GM12874 (cell line): ENCODE results near the gene ETFRF1.

Experiments used
- TF ChIP-seq, protein P1 (sequence below): IDR thresholded peaks from 2 replicates; pipeline ENCODE4 v1.5.1; 2011; ENCODE audit warnings: low read depth, mild to moderate bottlenecking, control low read depth, low read length, moderate library complexity; ENCODE audit not compliant: insufficient read depth

ETFRF1 gene

DNA sequence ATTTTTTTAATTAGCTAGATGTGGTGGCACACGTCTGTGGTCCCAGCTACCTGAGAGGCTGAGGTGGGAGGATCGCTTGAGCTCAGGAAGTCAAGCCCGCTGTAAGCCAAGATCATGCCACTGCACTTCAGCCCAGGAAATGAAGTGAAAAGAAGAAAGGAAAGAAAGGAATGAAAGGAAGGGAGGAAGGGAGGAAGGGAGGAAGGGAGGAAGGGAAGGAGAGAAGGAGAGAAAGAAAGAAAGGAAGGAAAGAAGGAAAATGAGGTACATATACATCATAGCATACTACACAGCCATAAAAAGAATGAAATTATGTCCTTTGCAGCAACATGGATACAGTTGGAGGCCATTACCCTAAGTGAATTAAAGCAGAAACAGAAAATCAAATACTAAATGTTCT is 12.3 kb upstream of the ETFRF1 start:
- TF ChIP-seq, protein P1, sequence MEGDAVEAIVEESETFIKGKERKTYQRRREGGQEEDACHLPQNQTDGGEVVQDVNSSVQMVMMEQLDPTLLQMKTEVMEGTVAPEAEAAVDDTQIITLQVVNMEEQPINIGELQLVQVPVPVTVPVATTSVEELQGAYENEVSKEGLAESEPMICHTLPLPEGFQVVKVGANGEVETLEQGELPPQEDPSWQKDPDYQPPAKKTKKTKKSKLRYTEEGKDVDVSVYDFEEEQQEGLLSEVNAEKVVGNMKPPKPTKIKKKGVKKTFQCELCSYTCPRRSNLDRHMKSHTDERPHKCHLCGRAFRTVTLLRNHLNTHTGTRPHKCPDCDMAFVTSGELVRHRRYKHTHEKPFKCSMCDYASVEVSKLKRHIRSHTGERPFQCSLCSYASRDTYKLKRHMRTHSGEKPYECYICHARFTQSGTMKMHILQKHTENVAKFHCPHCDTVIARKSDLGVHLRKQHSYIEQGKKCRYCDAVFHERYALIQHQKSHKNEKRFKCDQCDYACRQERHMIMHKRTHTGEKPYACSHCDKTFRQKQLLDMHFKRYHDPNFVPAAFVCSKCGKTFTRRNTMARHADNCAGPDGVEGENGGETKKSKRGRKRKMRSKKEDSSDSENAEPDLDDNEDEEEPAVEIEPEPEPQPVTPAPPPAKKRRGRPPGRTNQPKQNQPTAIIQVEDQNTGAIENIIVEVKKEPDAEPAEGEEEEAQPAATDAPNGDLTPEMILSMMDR, result no peak

DNA sequence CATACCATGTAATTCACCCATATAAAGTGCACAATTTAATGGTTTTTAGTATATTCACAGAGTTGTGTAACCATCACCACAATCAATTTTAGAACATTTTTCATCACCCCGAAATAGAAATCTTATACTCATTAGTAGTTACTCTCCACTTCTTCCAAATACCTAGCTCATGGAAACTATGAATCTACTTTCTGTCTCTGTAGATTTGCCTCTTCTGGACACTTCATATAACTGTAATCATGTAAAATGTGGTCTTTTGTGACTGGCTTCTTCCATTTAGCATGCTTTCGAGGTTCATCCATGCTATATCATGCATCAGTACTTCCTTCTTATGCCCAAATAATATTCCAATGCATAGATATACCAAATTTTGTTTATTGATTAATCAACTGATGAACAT is 10.9 kb upstream of the ETFRF1 start:
- TF ChIP-seq, protein P1, result no peak

DNA sequence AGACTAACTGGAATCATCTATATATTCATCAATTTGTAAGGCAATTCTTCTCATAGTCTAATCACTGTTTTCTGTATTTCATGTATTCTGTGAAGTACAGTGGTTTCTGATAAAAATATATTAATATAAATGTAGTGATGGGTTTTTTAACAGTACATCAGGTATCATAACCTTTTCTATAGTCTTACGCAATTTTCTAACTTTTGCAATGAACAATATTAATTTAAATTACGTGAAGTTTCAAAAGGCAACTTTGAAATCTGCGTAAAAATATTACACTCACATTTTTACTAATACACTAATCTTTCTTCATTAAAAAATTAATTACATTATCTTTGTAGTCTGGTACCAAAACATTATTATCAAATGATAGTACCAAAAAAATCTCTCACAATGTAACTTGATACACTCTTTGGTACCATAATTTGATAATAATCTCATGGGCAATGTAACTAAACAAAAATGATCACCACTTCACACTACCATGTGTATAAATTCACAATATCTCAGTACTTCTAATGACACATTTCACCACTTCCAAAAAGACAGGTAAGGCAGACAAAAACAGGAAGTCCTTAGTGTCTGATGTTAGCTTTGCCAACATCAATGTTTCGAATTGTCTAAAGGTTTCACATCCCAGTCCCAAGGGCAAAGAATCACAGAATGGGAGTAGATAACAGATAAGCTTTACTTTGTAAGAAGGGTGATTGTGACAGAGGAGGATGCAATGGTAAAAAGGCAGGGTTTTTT is 8.8 kb upstream of the ETFRF1 start:
- TF ChIP-seq, protein P1, result no peak

DNA sequence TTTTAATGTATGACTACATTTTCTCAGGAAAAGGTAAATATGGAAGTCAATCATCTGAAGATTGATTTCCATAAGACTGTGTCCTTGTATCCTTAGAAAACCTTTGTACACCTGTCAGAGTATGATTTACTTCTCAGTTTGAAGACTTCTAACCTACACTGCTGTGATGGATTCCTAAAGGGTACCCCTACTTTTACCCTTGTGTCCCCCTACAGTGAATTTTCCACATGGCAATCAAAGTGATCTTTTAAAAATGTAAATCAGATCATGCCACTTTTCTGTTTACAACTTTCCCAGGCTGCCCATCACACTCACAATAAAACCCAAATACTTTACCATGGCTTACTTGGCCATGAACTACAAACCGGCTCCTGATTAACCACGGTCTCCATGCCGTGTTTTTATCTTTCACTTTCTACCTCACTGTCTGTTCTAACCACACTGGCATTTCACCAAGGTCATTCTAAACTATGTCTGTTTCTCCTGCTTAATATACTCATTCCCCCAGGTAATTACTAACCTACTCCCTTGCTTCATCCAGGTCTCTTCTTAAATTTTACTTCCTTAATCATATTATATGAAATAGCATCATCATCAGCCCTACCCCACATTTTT is 8.1 kb upstream of the ETFRF1 start:
- TF ChIP-seq, protein P1, result no peak

DNA sequence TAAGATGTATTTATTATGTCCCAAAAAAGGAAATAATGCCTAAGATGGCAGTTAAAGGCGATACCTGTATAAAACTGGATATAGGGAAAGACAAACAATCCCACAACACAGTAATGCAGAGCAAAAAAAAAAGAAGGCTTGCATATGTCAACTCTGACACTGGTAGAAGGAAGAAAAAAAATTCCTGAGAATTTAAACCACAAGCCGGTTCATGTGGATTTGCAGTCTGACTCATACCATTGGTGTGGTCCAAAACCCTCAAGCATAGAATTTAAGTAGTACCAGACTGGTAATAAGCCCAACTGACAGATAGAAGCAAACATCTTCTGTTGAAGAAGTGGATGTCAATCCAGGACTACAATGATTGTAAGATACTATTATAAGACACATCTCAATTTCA is 7.3 kb upstream of the ETFRF1 start:
- TF ChIP-seq, protein P1, result no peak

DNA sequence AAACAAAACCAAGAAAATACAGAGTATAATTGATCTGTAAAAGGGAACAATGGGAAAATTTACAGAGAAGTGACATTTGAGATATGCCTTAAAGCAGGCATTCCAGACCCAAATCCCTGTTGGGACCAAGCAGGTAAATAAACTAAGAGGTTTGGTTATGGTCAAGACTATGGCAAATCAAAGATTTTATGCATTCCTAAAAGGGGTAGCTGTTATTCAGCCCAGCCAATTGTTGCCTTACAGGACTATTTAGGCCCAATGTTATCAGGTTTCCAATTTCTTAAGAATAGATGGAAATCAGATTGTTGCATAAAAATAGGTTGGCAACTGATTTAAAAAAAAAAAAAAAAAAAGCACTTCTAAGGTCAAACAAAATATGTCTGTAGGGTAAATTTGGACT is 5.4 kb upstream of the ETFRF1 start:
- TF ChIP-seq, protein P1, result no peak

DNA sequence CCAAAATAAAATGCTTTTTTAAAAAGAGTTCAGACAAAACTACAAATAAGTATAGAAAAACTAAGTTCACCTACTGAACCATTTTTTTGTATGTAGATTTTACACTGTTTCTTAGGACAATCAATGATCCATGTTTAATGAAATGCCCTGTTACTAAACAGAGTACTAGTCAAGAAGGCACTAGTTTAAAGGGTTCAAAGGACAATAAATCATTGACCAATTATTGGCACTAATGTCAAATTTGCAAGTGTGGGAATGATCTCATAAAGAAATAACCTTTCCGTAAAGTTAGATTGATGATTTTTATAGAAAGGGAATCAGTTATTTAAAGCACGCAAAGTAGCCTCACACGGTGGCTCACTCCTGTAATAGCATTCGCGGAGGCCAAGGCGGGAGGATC is 4.2 kb upstream of the ETFRF1 start:
- TF ChIP-seq, protein P1, result no peak
